Prostate gland (tissue), 2 donors: ENCODE results near the gene ZNRD2. TPM values are rescaled to one million over a fixed set of nuclear protein-coding genes. Genes with fewer than 3 reads are reported as not detected.

Experiments used
- DNase-seq: peaks from one replicate; pipeline ENCODE4 v3.0.0-alpha.2; 2019; ENCODE audit warnings: low spot score
- H3K27ac ChIP-seq, 2 donors: fragments of 200-600 bp; sonication (generic); 2 replicates each; pipeline ENCODE4 v1.5.1; 2017 to 2019
- H3K27me3 ChIP-seq: fragments of 200-600 bp; sonication (generic); replicated peaks from 2 replicates; pipeline ENCODE4 v1.5.1; 2019; ENCODE audit not compliant: insufficient read depth
- H3K36me3 ChIP-seq, 2 donors: fragments of 200-600 bp; sonication (generic); 1 replicate in 1 of 2; 2 replicates in 1 of 2; pipeline versions ENCODE4 v1.5.1 to v1.8.1; 2017 to 2019
- H3K4me1 ChIP-seq: fragments of 200-600 bp; sonication (generic); replicated peaks from 2 replicates; pipeline ENCODE4 v1.5.1; 2019
- H3K4me3 ChIP-seq, 2 donors: fragments of 200-600 bp; sonication (generic); 2 replicates each; pipeline ENCODE4 v1.5.1; 2017 to 2019
- H3K9me3 ChIP-seq: fragments of 200-600 bp; sonication (generic); 2 replicates; pipeline ENCODE4 v1.5.1; 2017
- POLR2A ChIP-seq: fragments of 450-650 bp; IDR thresholded peaks from one replicate; pipeline ENCODE4 v1.6.1; 2016; ENCODE audit warnings: antibody characterized with exemption, mild to moderate bottlenecking
- POLR2AphosphoS5 ChIP-seq: sonication (generic); formaldehyde crosslinking; IDR thresholded peaks from one replicate; pipeline ENCODE4 v1.6.1; 2017; ENCODE audit warnings: antibody characterized with exemption
- WGBS: methylation state at CpG from one replicate; pipeline ENCODE4 v1.1.5; 2018; 5-methylcytosine and 5-hydroxymethylcytosine counted together
- intact Hi-C: fragments of 100-400 bp; cut with DNase I; formaldehyde crosslinking; loops from one replicate; pipeline ENCODE4 v1.14.2; 2022
- total RNA-seq, 2 donors: library from RNA; depleted of rRNA; stranded (reverse); fragments of >200 nt; gene quantifications; one replicate each; pipeline ENCODE4 v1.1.0, GENCODE V29; 2016
- TF ChIP-seq, protein P1 (sequence below), 4 experiments: fragments of 200-600 bp in 2 of 4; fragments of 450-650 bp in 2 of 4; sonication (generic) in 2 of 4; IDR thresholded peaks; 1 replicate in 3 of 4; 2 replicates in 1 of 4; pipeline ENCODE4 v1.5.1; 2016 to 2019; ENCODE audit warnings: antibody characterized with exemption in 4 of 4, mild to moderate bottlenecking in 2 of 4, moderate library complexity in 2 of 4

Gene ZNRD2
- total RNA-seq, 2 donors from 2014 or later: 72.8 to 98.1 TPM

DNA sequence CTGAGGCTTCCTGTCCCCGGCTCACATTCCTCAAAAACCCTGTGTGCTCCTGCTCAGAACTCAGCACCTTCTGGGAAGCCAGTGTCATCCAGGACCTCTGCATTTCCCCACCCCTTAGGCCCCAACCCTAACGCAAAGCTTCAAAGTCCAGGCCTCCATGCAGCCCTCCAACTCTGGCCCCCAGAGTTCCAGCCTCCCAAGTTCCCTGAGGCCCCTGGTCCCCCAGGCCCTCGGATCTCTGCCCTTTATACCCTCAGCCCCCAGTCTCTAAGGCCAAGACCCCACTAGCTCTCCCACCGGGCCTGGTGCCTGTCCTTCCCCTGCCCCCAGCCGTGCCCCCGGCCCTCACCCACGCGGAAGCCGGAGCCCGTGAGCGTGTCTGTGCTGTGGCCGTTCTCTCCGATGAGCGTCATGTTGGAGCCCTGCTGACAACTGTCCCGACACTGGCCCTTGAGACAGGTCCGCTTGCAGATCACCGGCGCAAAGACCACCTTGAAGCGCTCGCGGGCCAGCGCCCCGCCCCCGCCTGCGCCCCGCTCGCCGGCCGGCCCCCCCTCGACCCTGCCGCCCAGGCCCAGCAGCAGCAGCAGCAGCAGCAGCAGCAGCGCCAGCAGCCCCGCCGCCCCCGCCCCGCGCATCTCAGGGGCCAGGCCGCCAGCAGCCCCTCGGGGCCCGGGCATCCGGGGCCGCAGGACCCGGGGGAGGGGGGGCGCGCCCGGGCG is 12.8 kb upstream of the ZNRD2 start:
- intact Hi-C loops: no loop called here
- TF ChIP-seq POLR2A: no peak
- TF ChIP-seq, protein P1, sequence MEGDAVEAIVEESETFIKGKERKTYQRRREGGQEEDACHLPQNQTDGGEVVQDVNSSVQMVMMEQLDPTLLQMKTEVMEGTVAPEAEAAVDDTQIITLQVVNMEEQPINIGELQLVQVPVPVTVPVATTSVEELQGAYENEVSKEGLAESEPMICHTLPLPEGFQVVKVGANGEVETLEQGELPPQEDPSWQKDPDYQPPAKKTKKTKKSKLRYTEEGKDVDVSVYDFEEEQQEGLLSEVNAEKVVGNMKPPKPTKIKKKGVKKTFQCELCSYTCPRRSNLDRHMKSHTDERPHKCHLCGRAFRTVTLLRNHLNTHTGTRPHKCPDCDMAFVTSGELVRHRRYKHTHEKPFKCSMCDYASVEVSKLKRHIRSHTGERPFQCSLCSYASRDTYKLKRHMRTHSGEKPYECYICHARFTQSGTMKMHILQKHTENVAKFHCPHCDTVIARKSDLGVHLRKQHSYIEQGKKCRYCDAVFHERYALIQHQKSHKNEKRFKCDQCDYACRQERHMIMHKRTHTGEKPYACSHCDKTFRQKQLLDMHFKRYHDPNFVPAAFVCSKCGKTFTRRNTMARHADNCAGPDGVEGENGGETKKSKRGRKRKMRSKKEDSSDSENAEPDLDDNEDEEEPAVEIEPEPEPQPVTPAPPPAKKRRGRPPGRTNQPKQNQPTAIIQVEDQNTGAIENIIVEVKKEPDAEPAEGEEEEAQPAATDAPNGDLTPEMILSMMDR (IDR thresholded peaks at IDR 0.05): no peak
- no peak for TF ChIP-seq POLR2AphosphoS5
- DNase-seq: no peak
- 3% methylated on average over 20 of the region's 47 CpGs for WGBS
- H3K4me3 ChIP-seq: peak overlapping the region; percentile 59 to 61
- no peaks in the 10 kb centered on the region for H3K9me3 ChIP-seq
- peaks cover 13% of the 10 kb centered on the region for H3K4me1 ChIP-seq
- H3K27me3 ChIP-seq: no peaks in the 10 kb centered on the region
- H3K27ac ChIP-seq: peak overlapping the region; percentile 88 to 93
- H3K36me3 ChIP-seq: no peaks in the 10 kb centered on the region

DNA sequence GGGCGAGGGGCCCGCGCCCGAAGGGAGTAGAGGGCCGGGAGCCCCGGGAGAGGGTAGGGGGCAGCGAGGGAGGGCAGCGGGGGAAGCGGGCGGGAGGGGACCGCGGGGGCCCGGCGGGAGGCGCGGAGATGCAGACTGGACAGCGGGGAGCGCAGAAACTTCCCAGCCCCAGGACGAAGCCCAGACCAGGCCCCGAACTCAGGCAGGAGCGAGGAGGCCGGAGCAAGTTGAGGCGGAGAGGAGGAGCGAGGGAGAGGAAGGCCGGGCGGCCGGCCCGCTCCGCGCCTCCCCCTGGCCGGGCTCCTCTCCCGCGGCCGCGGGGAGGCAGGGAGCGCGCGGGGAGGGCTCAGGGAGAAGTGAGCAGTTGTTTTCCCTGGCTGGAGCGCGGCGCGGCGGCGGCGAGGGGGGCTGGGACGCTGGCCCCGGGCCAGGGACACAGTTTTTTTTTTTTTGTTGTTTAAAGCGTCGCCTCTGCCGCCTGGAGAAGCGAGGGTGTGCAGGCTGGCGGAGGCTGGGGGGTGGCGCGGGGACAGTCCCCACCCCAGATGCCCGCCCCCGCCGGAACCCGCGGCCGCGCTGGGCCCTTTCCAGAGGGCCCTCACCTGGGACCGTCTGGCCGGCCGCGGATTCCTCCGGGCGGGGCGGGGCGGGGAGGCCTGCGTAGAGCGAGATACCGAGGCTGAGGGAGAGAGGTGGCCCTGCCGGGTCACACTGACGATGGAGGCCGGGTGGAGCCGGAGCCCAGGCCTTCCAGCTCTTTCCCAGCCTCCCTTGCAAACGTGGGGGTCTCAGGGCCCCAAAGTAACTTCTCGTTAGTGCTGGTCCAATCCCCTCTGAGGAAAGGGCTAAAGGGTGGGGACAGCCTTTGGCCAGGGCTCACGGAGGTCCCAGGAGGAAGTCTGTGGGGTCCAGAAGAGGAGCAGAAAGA is 12.0 kb upstream of the ZNRD2 start, which contains the start of gene LTBP3:
TSS of gene LTBP3 (minus strand) at position 358 of the 928 bp plus-strand sequence. CDS start 400 bp downstream, outside the sequence.
- DNase-seq: peak; percentile 70
- Histone ChIP-seq H3K27me3 (no peaks in the 10 kb centered on the region), H3K4me1 (peaks cover 13% of the 10 kb centered on the region), H3K4me3 (peak within 1 kb of the TSS; percentile 59 to 61), H3K27ac (peak within 1 kb of the TSS; percentile 88 to 93), H3K36me3 (no peaks in the 10 kb centered on the region), H3K9me3 (no peaks in the 10 kb centered on the region)
- TF ChIP-seq POLR2A (peak; percentile 10), POLR2AphosphoS5 (peak; percentile 59)
- TF ChIP-seq, protein P1 (IDR thresholded peaks at IDR 0.05): peak in 1 of 4 experiments; percentile 36
- intact Hi-C loops: no loop called here
- under 1% methylated on average over 73 of the region's 79 CpGs for WGBS

DNA sequence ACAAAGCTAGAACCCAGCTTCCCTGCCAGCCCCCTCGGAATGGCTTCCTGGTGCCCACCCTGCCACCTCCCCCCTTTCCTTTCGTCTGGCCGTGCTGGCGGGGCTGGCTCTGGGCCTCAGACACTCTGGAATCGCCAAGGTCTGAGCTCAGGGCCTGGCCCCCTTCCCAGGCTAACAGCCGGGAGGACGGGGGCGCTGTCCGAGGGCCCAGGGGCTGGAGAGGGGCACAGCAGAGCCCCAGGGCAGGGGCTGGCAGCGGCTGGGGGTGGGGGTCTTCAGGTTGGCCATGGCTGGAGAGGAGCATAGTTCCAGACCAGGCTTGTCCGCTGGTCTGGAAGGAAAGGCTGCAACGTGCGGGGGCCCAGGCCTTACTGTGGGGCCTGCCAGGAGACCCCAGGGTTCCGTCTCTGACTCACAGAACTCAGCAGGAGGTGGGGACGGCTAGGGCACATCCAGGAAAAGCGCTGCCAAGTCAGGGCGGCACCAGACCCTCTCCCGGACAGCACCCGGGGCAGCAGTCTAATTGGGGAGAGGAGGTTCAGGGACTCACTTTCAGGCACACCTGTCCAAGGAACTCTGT is 11.3 kb upstream of the ZNRD2 start:
- Histone ChIP-seq H3K4me3 (peak overlapping the region; percentile 59 to 61), H3K27ac (peak overlapping the region; percentile 88 to 93), H3K9me3 (no peaks in the 10 kb centered on the region), H3K27me3 (no peaks in the 10 kb centered on the region), H3K4me1 (peaks cover 13% of the 10 kb centered on the region), H3K36me3 (no peaks in the 10 kb centered on the region)
- intact Hi-C loops: no loop called here
- TF ChIP-seq, protein P1 (IDR thresholded peaks at IDR 0.05): no peak
- TF ChIP-seq POLR2AphosphoS5: peak; percentile 3
- WGBS: 21% methylated on average over 19 of the region's 19 CpGs
- no peak for DNase-seq

DNA sequence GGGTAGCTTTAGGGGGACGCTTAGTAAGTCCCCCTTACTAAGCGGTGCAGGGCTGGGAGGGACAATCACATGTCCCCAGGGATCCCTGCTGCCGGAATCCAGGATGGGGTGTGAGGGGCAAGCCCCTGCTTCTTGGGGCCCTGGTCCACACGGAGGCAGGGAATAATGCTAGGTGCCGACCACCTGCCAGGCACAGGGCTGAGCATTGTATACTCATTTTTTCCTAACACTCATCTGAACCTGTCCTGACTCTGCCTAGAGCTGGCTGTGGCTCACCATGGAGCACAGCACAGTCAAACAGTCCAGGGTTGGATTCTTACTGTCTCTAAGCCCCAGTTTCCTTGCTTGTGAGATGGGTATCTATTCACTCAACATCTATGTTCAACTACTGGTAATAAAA is 10.7 kb upstream of the ZNRD2 start:
- H3K4me3 ChIP-seq: no peak overlapping the region
- 73% methylated on average over 5 of the region's 5 CpGs for WGBS
- no peaks in the 10 kb centered on the region for H3K9me3 ChIP-seq
- no peak for TF ChIP-seq POLR2A
- TF ChIP-seq POLR2AphosphoS5: no peak
- TF ChIP-seq, protein P1 (IDR thresholded peaks at IDR 0.05): no peak
- peaks cover 13% of the 10 kb centered on the region for H3K4me1 ChIP-seq
- intact Hi-C loops: no loop called here
- peak overlapping the region; percentile 88 to 93 for H3K27ac ChIP-seq
- H3K36me3 ChIP-seq: no peaks in the 10 kb centered on the region
- H3K27me3 ChIP-seq: no peaks in the 10 kb centered on the region
- no peak for DNase-seq
